B cell (primary cell): Measurements from ENCODE around the gene ERCC2. TPM values are rescaled to one million over a fixed set of nuclear protein-coding genes. Genes with fewer than 3 reads are reported as not detected.

Experiments
- ATAC-seq: fragments of 200-7000 bp; cut with Tn5 transposase; one replicate; pipeline ENCODE4 v1.10.0; 2021; ENCODE audit warnings: low read depth, mild to moderate bottlenecking, moderate number of reproducible peaks, moderate library complexity
- CTCF ChIA-PET: fragments of 350-600 bp; sonication (Branson Sonifier 250); formaldehyde crosslinking; loops from one replicate; lab custom pipeline; 2021; ENCODE audit warnings: antibody characterized with exemption, inconsistent platforms; lab: Charles Lee
- POLR2A ChIA-PET: fragments of 350-600 bp; sonication (Branson Sonifier 250); formaldehyde crosslinking; loops from one replicate; lab custom pipeline; 2021; ENCODE audit warnings: antibody characterized with exemption; lab: Charles Lee
- DNase-seq: peaks from one replicate; pipeline ENCODE4 v3.0.0; 2013
- H2AFZ ChIP-seq: 2 replicates; pipeline ENCODE4 v1.6.1; 2012; ENCODE audit warnings: mild to moderate bottlenecking, low read depth, low read length; ENCODE audit not compliant: insufficient read depth, poor library complexity, severe bottlenecking
- H3K27ac ChIP-seq, 2 donors: 1 replicate in 1 of 2; 2 replicates in 1 of 2; pipeline ENCODE4 v1.5.1; 2012 to 2013; ENCODE audit warnings: low read length in 2 of 2, mild to moderate bottlenecking in 2 of 2, moderate library complexity in 1 of 2
- H3K27me3 ChIP-seq, 4 experiments: fragments of 200-600 bp in 1 of 4; sonication (generic) in 1 of 4; replicated peaks in 1 of 4; 1 replicate in 2 of 4; 2 replicates in 2 of 4; pipeline versions ENCODE4 v1.6.1 to v1.7.0; 2013 to 2016; ENCODE audit warnings: low read length in 3 of 4, mild to moderate bottlenecking in 2 of 4, mixed read lengths in 1 of 4, moderate library complexity in 1 of 4; ENCODE audit not compliant: insufficient read depth in 4 of 4, control insufficient read depth in 3 of 4; ENCODE audit errors: control extremely low read depth in 1 of 4
- H3K36me3 ChIP-seq, 2 experiments: replicated peaks in 1 of 2; 1 replicate in 1 of 2; 2 replicates in 1 of 2; pipeline versions ENCODE4 v1.6.1 to v1.7.1; 2013; ENCODE audit warnings: low read length in 1 of 2; ENCODE audit not compliant: insufficient read depth in 2 of 2, control insufficient read depth in 1 of 2; ENCODE audit errors: control extremely low read depth in 1 of 2, extremely low read depth in 1 of 2
- H3K4me1 ChIP-seq, 2 donors: fragments of 200-600 bp in 1 of 2; sonication (generic) in 1 of 2; 1 replicate in 1 of 2; 2 replicates in 1 of 2; pipeline versions ENCODE4 v1.5.1 to v1.6.1; 2013 to 2017; ENCODE audit warnings: low read length in 2 of 2; ENCODE audit not compliant: control insufficient read depth in 2 of 2, insufficient read depth in 2 of 2
- H3K4me2 ChIP-seq: replicated peaks from 2 replicates; pipeline ENCODE3; 2012; ENCODE audit warnings: mild to moderate bottlenecking, low read depth, low read length; ENCODE audit not compliant: poor library complexity, severe bottlenecking
- H3K4me3 ChIP-seq, 5 experiments: fragments of 200-600 bp in 1 of 5; sonication (generic) in 1 of 5; 1 replicate in 3 of 5; 2 replicates in 2 of 5; pipeline versions ENCODE4 v1.5.1 to v1.7.0; 2011 to 2016; ENCODE audit warnings: low read length in 4 of 5, mild to moderate bottlenecking in 4 of 5, low read depth in 2 of 5, control low read depth in 1 of 5, moderate library complexity in 1 of 5; ENCODE audit not compliant: insufficient read depth in 1 of 5; ENCODE audit errors: control extremely low read depth in 1 of 5, extremely low read depth in 1 of 5
- H3K79me2 ChIP-seq: fragments of 200-600 bp; sonication (generic); one replicate; pipeline ENCODE4 v1.6.0; 2016; ENCODE audit warnings: low read length; ENCODE audit not compliant: control insufficient read depth, insufficient read depth
- H3K9ac ChIP-seq: fragments of 200-600 bp; sonication (generic); 2 replicates; pipeline ENCODE4 v1.6.1; 2017; ENCODE audit warnings: mild to moderate bottlenecking, low read length, moderate library complexity
- H3K9me3 ChIP-seq, 3 donors: one replicate each; pipeline versions ENCODE4 v1.6.1 to v1.7.1; 2013; ENCODE audit warnings: low read length in 2 of 3; ENCODE audit not compliant: control insufficient read depth in 2 of 3, insufficient read depth in 1 of 3; ENCODE audit errors: control extremely low read depth in 1 of 3
- H4K20me1 ChIP-seq: 2 replicates; pipeline ENCODE4 v1.6.0; 2012; ENCODE audit warnings: mild to moderate bottlenecking, low read length; ENCODE audit not compliant: insufficient read depth, control insufficient read depth, poor library complexity, severe bottlenecking
- H3K27ac Mint-ChIP-seq: one replicate; pipeline ENCODE4 v1.8.0; 2021; ENCODE audit warnings: mixed read lengths
- H3K27me3 Mint-ChIP-seq: one replicate; pipeline ENCODE4 v1.8.0; 2021; ENCODE audit warnings: mixed read lengths
- H3K4me1 Mint-ChIP-seq: one replicate; pipeline ENCODE4 v1.8.0; 2021; ENCODE audit warnings: mixed read lengths
- H3K4me3 Mint-ChIP-seq: one replicate; pipeline ENCODE4 v1.8.0; 2021; ENCODE audit warnings: mixed read lengths
- H3K9me3 Mint-ChIP-seq: one replicate; pipeline ENCODE4 v1.8.0; 2022; ENCODE audit warnings: mixed read lengths; ENCODE audit not compliant: insufficient read depth
- EZH2 ChIP-seq: IDR thresholded peaks from 2 replicates; pipeline ENCODE4 v1.6.1; 2012; ENCODE audit warnings: borderline replicate concordance, low read depth, mild to moderate bottlenecking, moderate library complexity, low read length; ENCODE audit not compliant: insufficient read depth, poor library complexity, severe bottlenecking
- WGBS: methylation state at CpG from one replicate; pipeline ENCODE4 v1.1.5; 2013; ENCODE audit warnings: missing lambda C conversion rate; ENCODE audit not compliant: insufficient coverage; 5-methylcytosine and 5-hydroxymethylcytosine counted together
- intact Hi-C: fragments of 100-400 bp; cut with micrococcal nuclease; formaldehyde crosslinking; loops from one replicate; pipeline ENCODE4 v1.10.0; 2022
- polyA plus RNA-seq: library from polyadenylated mRNA; depleted of rRNA; stranded (reverse); fragments of >200 nt; gene quantifications from 2 replicates; pipeline ENCODE4 v1.2.3, GENCODE V29; 2012
- total RNA-seq, 2 donors: library from RNA; stranded (reverse); fragments of 120-200 nt in 1 of 2; gene quantifications; 1 replicate in 1 of 2; 2 replicates in 1 of 2; pipeline versions ENCODE4 v1.2.3 to v1.2.4, GENCODE V29; 2013 to 2022
- TF ChIP-seq, protein P1 (sequence below): fragments of 200-600 bp; IDR thresholded peaks from one replicate; pipeline ENCODE4 v1.8.0; 2022; ENCODE audit warnings: antibody characterized with exemption, mild to moderate bottlenecking

The ERCC2 gene
- total and polyA plus RNA-seq, 2 donors (not counting 1 experiment from before 2014, with no cell fraction given): 20.8 to 26.5 TPM

DNA sequence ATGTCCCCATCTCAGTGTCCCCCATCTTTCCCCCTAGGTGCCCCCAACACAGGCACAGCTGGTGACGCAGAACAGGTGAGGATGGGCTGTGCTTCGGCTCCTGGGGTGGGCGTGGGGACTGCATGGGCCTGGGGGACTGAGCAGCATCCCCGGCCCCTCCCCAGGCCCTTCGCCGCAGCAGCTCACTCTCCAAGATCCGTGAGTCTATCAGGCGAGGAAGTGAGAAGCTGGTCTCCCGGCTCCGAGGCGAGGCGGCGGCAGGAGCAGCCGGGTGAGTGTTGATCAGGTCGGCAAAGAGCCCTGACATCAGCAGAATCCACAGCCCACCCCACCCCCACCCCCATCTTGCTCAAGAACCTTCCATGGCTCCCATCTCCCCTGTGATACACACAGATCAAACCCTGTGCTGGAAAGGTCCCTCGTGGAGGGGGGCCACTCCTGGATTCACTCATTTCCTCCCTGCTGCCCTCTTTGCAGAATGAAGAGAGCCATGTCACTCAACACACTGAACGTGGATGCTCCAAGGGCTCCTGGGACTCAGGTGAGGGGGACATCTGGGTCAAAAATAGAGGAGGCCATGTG lies 19.8 kb downstream of the ERCC2 start:
- no peak for ATAC-seq
- 95% methylated on average over 15 of the region's 17 CpGs for WGBS
- no peak overlapping the region for H3K27ac ChIP-seq
- ChIA-PET CTCF (interaction anchor here (0.7 to 0.9 kb wide), 2 partner anchors 12 to 1949 kb away, joined by 3 read pairs; no protein-coding TSS in a partner anchor), POLR2A (no interaction called here)
- no peaks in the 10 kb centered on the region for H3K9me3 Mint-ChIP-seq
- H3K4me1 ChIP-seq: no peaks in the 10 kb centered on the region
- no peaks in the 10 kb centered on the region for H3K4me1 Mint-ChIP-seq
- peaks cover 6% of the 10 kb centered on the region for H3K27me3 Mint-ChIP-seq
- intact Hi-C loops: no loop called here
- no peak overlapping the region for H3K4me3 ChIP-seq
- no peaks in the 10 kb centered on the region for H3K79me2 ChIP-seq
- H4K20me1 ChIP-seq: no peaks in the 10 kb centered on the region
- no peak overlapping the region for H3K9ac ChIP-seq
- no peak overlapping the region for H2AFZ ChIP-seq
- no peak for DNase-seq
- no peak overlapping the region for H3K4me3 Mint-ChIP-seq
- H3K27me3 ChIP-seq: peaks cover 0 to 9% (median 0%) of the 10 kb centered on the region in 4 experiments
- H3K27ac Mint-ChIP-seq: no peak overlapping the region
- H3K9me3 ChIP-seq: no peaks in the 10 kb centered on the region
- TF ChIP-seq, protein P1, sequence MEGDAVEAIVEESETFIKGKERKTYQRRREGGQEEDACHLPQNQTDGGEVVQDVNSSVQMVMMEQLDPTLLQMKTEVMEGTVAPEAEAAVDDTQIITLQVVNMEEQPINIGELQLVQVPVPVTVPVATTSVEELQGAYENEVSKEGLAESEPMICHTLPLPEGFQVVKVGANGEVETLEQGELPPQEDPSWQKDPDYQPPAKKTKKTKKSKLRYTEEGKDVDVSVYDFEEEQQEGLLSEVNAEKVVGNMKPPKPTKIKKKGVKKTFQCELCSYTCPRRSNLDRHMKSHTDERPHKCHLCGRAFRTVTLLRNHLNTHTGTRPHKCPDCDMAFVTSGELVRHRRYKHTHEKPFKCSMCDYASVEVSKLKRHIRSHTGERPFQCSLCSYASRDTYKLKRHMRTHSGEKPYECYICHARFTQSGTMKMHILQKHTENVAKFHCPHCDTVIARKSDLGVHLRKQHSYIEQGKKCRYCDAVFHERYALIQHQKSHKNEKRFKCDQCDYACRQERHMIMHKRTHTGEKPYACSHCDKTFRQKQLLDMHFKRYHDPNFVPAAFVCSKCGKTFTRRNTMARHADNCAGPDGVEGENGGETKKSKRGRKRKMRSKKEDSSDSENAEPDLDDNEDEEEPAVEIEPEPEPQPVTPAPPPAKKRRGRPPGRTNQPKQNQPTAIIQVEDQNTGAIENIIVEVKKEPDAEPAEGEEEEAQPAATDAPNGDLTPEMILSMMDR: no peak
- no peak for TF ChIP-seq EZH2
- peaks cover 1 to 3% of the 10 kb centered on the region in 2 experiments for H3K36me3 ChIP-seq
- no peak overlapping the region for H3K4me2 ChIP-seq

- intact Hi-C loops: no loop called here
- no peaks in the 10 kb centered on the region for H3K9me3 ChIP-seq
- H3K27me3 Mint-ChIP-seq: peaks cover 10% of the 10 kb centered on the region
- ATAC-seq: no peak
- peaks cover 0 to 17% (median 0%) of the 10 kb centered on the region in 4 experiments for H3K27me3 ChIP-seq
- no peak overlapping the region for H3K4me3 ChIP-seq
- CTCF ChIA-PET: interaction anchor here (0.7 kb wide), 1 partner anchor 427 kb away, joined by 3 read pairs; no protein-coding TSS in a partner anchor
- POLR2A ChIA-PET: no interaction called here
- no peaks in the 10 kb centered on the region for H4K20me1 ChIP-seq
- H3K9ac ChIP-seq: no peak overlapping the region
- WGBS: 95% methylated on average over 17 of the region's 17 CpGs
- H3K4me2 ChIP-seq: no peak overlapping the region
- no peak overlapping the region for H3K27ac Mint-ChIP-seq
- H3K4me1 Mint-ChIP-seq: no peaks in the 10 kb centered on the region
- H3K9me3 Mint-ChIP-seq: no peaks in the 10 kb centered on the region
- no peak for TF ChIP-seq EZH2
- TF ChIP-seq, protein P1: no peak
- no peak overlapping the region for H3K27ac ChIP-seq
- DNase-seq: no peak
- H3K36me3 ChIP-seq: peaks cover 1 to 3% of the 10 kb centered on the region in 2 experiments
- H3K4me1 ChIP-seq: no peaks in the 10 kb centered on the region
- H3K4me3 Mint-ChIP-seq: no peak overlapping the region
- H3K79me2 ChIP-seq: no peaks in the 10 kb centered on the region
- H2AFZ ChIP-seq: no peak overlapping the region
Observed at GRCh38 chr19:45349430-45349941, 20.9 kb downstream of the ERCC2 start.
